SK-MEL-5 (cell line): ENCODE data around the gene NACC1. TPM values are rescaled to one million over a fixed set of nuclear protein-coding genes. Genes with fewer than 3 reads are reported as not detected.
"Not testable (repeated sequence)": the region's sequence is repeated elsewhere in the genome, so short reads cannot be mapped to it uniquely, and the experiment has no call there.

ENCODE experiments used
- DNase-seq: peaks from one replicate; pipeline ENCODE4 v3.0.0-alpha.2; 2016; ENCODE audit warnings: low read depth, low spot score
- in situ Hi-C: cut with HindIII; loops from 2 replicates; pipeline ENCODE4 v1.10.0; 2016; ENCODE audit warnings: low sequenced_read_pairs, high pct_unique_total_duplicates, low pct_unique_long_range_greater_than_20kb
- total RNA-seq: library from RNA; depleted of rRNA; stranded (reverse); fragments of >200 nt; shearing (Covaris generic); gene quantifications from 2 replicates; pipeline ENCODE4 v1.2.3, GENCODE V29; 2014

NACC1 gene
- total RNA-seq, 1 experiment from 2014 or later, result 44.2 TPM

GRCh38 chr19:13130886-13131490 is 12.9 kb downstream of the NACC1 start:
- in situ Hi-C loops, result no loop called here

GRCh38 chr19:13132471-13133180 is 14.6 kb downstream of the NACC1 start:
- in situ Hi-C loops, result no loop called here
- no peak for DNase-seq

More at GRCh38 chr19:13130886-13131490, 12.9 kb downstream of the NACC1 start:
- no peak for DNase-seq

GRCh38 chr19:13133241-13133870 is 15.3 kb downstream of the NACC1 start:
- in situ Hi-C loops, result no loop called here

GRCh38 chr19:13134626-13135025 is 16.6 kb downstream of the NACC1 start:
- in situ Hi-C loops, result no loop called here
- DNase-seq, result no peak

More at GRCh38 chr19:13133241-13133870, 15.3 kb downstream of the NACC1 start:
- no peak for DNase-seq

GRCh38 chr19:13135068-13136062 is 17.3 kb downstream of the NACC1 start:
- no peak for DNase-seq
- in situ Hi-C loops, result no loop called here

- in situ Hi-C loops, result no loop called here
- no peak for DNase-seq
Observed at GRCh38 chr19:13137290-13137794, 19.3 kb downstream of the NACC1 start.

- DNase-seq, result no peak
- in situ Hi-C loops, result no loop called here
Observed at GRCh38 chr19:13138171-13138915, 20.3 kb downstream of the NACC1 start.

- no peak for DNase-seq
- in situ Hi-C loops, result no loop called here
Observed at GRCh38 chr19:13138916-13139198, 20.8 kb downstream of the NACC1 start.

- in situ Hi-C loops, result no loop called here
- no peak for DNase-seq
Observed at GRCh38 chr19:13139633-13140311, 21.7 kb downstream of the NACC1 start.

- DNase-seq, result no peak
- in situ Hi-C loops, result no loop called here
Observed at GRCh38 chr19:13146763-13147563, 28.9 kb downstream of the NACC1 start.

GRCh38 chr19:13149173-13149627 is 31.1 kb downstream of the NACC1 start:
- in situ Hi-C loops, DNase-seq: not testable (repeated sequence)

GRCh38 chr19:13149628-13150186 is 31.6 kb downstream of the NACC1 start:
- in situ Hi-C loops, result no loop called here
- no peak for DNase-seq

- in situ Hi-C loops, result no loop called here
- peak; percentile 90 for DNase-seq
Observed at GRCh38 chr19:13150187-13150930, 32.3 kb downstream of the NACC1 start, which contains the start of the genes IER2 and STX10. Gene IER2, plus strand, starts transcription at chr19:13150411. Its CDS starts 2,776 bp downstream, at chr19:13153187. Gene STX10, minus strand, starts transcription at chr19:13150375. Its CDS starts 202 bp downstream, at chr19:13150173.

GRCh38 chr19:13150931-13151604 is 33.0 kb downstream of the NACC1 start:
- no peak for DNase-seq
- in situ Hi-C loops, result no loop called here
